Measurements from ENCODE around the gene PRKN. TPM values are rescaled to one million over a fixed set of nuclear protein-coding genes. Genes with fewer than 3 reads are reported as not detected.

Gene PRKN
- polyA plus RNA-seq, 1 donor from 2014 or later, result 1.2 TPM

GRCh38 chr6:162627362-162627761 lies 100.2 kb downstream of the PRKN start:
- Histone ChIP-seq H3K9me2 (ENCODE audit: insufficient read depth, low read length) (no peaks in the 10 kb centered on the region), H2AFZ (ENCODE audit: low read depth, low read length) (no peak overlapping the region), H3K36me3 (ENCODE audit: insufficient read depth, low read length) (no peaks in the 10 kb centered on the region), H3F3A (ENCODE audit: insufficient read depth, low read length, poor library complexity, severe bottlenecking) (no peaks in the 10 kb centered on the region), H3K4me3 (ENCODE audit: low read length) (no peak overlapping the region), H3K79me2 (replicated peaks; ENCODE audit: insufficient read depth, low read length) (no peaks in the 10 kb centered on the region), H3K9ac (ENCODE audit: low read length) (no peak overlapping the region), H3K27ac (ENCODE audit: low read length) (no peak overlapping the region), H3K4me2 (ENCODE audit: low read length) (no peak overlapping the region), H4K20me1 (ENCODE audit: insufficient read depth) (no peaks in the 10 kb centered on the region), H3K27me3 (ENCODE audit: insufficient read depth, low read depth, low read length) (no peaks in the 10 kb centered on the region), H3K9me3 (ENCODE audit: low read length) (no peaks in the 10 kb centered on the region)
- TF ChIP-seq CTCF (IDR thresholded peaks at IDR 0.05; ENCODE audit: poor library complexity, severe bottlenecking), result no peak
- no peak for TF ChIP-seq SMC3 (conservative IDR thresholded peaks at IDR 0.05; ENCODE audit: poor library complexity)
- TF ChIP-seq EP300 (conservative IDR thresholded peaks at IDR 0.05; ENCODE audit: poor library complexity, severe bottlenecking), result no peak
- TF ChIP-seq POLR2AphosphoS5 (IDR thresholded peaks at IDR 0.05), result no peak
- no peak for TF ChIP-seq TAF1 (IDR thresholded peaks at IDR 0.05; ENCODE audit: low read depth)
- no peak for TF ChIP-seq MXI1 (conservative IDR thresholded peaks at IDR 0.05; ENCODE audit: poor library complexity, severe bottlenecking)
- TF ChIP-seq RAD21 (conservative IDR thresholded peaks at IDR 0.05), result no peak
- no peak for TF ChIP-seq REST (IDR thresholded peaks at IDR 0.05; ENCODE audit: borderline replicate concordance)
- TF ChIP-seq EZH2 (IDR thresholded peaks at IDR 0.05; ENCODE audit: borderline replicate concordance, insufficient read depth, low read length, poor library complexity, severe bottlenecking), result no peak

GRCh38 chr6:162626869-162627268 lies 100.7 kb downstream of the PRKN start:
- H3K9ac ChIP-seq (ENCODE audit: low read length), result no peak overlapping the region
- no peaks in the 10 kb centered on the region for H3K79me2 ChIP-seq (replicated peaks; ENCODE audit: insufficient read depth, low read length)
- H4K20me1 ChIP-seq (ENCODE audit: insufficient read depth), result no peaks in the 10 kb centered on the region
- H3K36me3 ChIP-seq (ENCODE audit: insufficient read depth, low read length), result no peaks in the 10 kb centered on the region
- TF ChIP-seq EP300 (conservative IDR thresholded peaks at IDR 0.05; ENCODE audit: poor library complexity, severe bottlenecking), result no peak
- no peak for TF ChIP-seq REST (IDR thresholded peaks at IDR 0.05; ENCODE audit: borderline replicate concordance)
- no peak for TF ChIP-seq TAF1 (IDR thresholded peaks at IDR 0.05; ENCODE audit: low read depth)
- TF ChIP-seq CTCF (IDR thresholded peaks at IDR 0.05; ENCODE audit: poor library complexity, severe bottlenecking), result no peak
- no peak for TF ChIP-seq EZH2 (IDR thresholded peaks at IDR 0.05; ENCODE audit: borderline replicate concordance, insufficient read depth, low read length, poor library complexity, severe bottlenecking)
- no peak for TF ChIP-seq RAD21 (conservative IDR thresholded peaks at IDR 0.05)
- TF ChIP-seq MXI1 (conservative IDR thresholded peaks at IDR 0.05; ENCODE audit: poor library complexity, severe bottlenecking), result no peak
- no peak for TF ChIP-seq POLR2AphosphoS5 (IDR thresholded peaks at IDR 0.05)
- TF ChIP-seq SMC3 (conservative IDR thresholded peaks at IDR 0.05; ENCODE audit: poor library complexity), result no peak
- no peak overlapping the region for H3K27ac ChIP-seq (ENCODE audit: low read length)
- H3K4me3 ChIP-seq (ENCODE audit: low read length), result no peak overlapping the region
- H2AFZ ChIP-seq (ENCODE audit: low read depth, low read length), result no peak overlapping the region
- no peaks in the 10 kb centered on the region for H3K9me2 ChIP-seq (ENCODE audit: insufficient read depth, low read length)
- H3K4me2 ChIP-seq (ENCODE audit: low read length), result no peak overlapping the region
- H3K9me3 ChIP-seq (ENCODE audit: low read length), result no peaks in the 10 kb centered on the region
- H3F3A ChIP-seq (ENCODE audit: insufficient read depth, low read length, poor library complexity, severe bottlenecking), result no peaks in the 10 kb centered on the region
- no peaks in the 10 kb centered on the region for H3K27me3 ChIP-seq (ENCODE audit: insufficient read depth, low read depth, low read length)

Data from neural cell (in vitro differentiated cells).